IMR-90 (cell line): Measurements from ENCODE around the gene CNTNAP1. TPM values are rescaled to one million over a fixed set of nuclear protein-coding genes. Genes with fewer than 3 reads are reported as not detected.

Experiments used
- ATAC-seq: fragments of 200-7000 bp; cut with Tn5 transposase; 2 replicates; pipeline ENCODE4 v1.9.1; 2020; ENCODE audit warnings: low read depth, mild to moderate bottlenecking, moderate library complexity
- BruUV-seq: library from RNA; stranded (reverse); fragments of 400-500 nt; replicated peaks from 2 replicates; lab custom pipeline; 2021; lab: Mats Ljungman, UMichigan
- CTCF ChIA-PET: fragments of 300-600 bp; formaldehyde crosslinking; extraction: SDS; loops from one replicate; lab custom pipeline; 2021; ENCODE audit warnings: antibody characterized with exemption; lab: Yijun Ruan, JAX
- POLR2A ChIA-PET: fragments of 300-600 bp; sonication (Branson Sonifier 250); formaldehyde crosslinking; loops from one replicate; lab custom pipeline; 2022; ENCODE audit warnings: antibody characterized with exemption; ENCODE audit not compliant: unreplicated experiment; lab: Charles Lee
- DNase-seq: peaks from one replicate; pipeline ENCODE4 v3.0.0; 2013
- H2AFZ ChIP-seq: replicated peaks from 2 replicates; pipeline ENCODE3; 2013; ENCODE audit warnings: low read length, mild to moderate bottlenecking; ENCODE audit not compliant: poor library complexity
- H2AK5ac ChIP-seq: 2 replicates; pipeline ENCODE4 v1.6.1; 2013; ENCODE audit warnings: low read depth, low read length, inconsistent platforms
- H2AK9ac ChIP-seq: replicated peaks from 2 replicates; pipeline ENCODE3; 2013; ENCODE audit warnings: mild to moderate bottlenecking, low read depth, low read length, moderate library complexity; ENCODE audit not compliant: poor library complexity
- H2BK120ac ChIP-seq: 2 replicates; pipeline ENCODE4 v1.6.1; 2013; ENCODE audit warnings: low read depth, low read length, inconsistent platforms
- H2BK15ac ChIP-seq: 3 replicates; pipeline ENCODE4 v1.6.1; 2013; ENCODE audit warnings: low read depth, low read length, inconsistent platforms
- H2BK20ac ChIP-seq: 2 replicates; pipeline ENCODE4 v1.6.1; 2013; ENCODE audit warnings: low read depth, mild to moderate bottlenecking, inconsistent platforms, low read length, moderate library complexity
- H2BK5ac ChIP-seq: 2 replicates; pipeline ENCODE4 v1.6.1; 2013; ENCODE audit warnings: mild to moderate bottlenecking, low read depth, low read length, inconsistent platforms; ENCODE audit not compliant: poor library complexity, severe bottlenecking
- H3K14ac ChIP-seq: replicated peaks from 2 replicates; pipeline ENCODE4 v1.6.1; 2013; ENCODE audit warnings: low read depth, low read length, inconsistent platforms
- H3K18ac ChIP-seq: 2 replicates; pipeline ENCODE4 v1.6.1; 2013; ENCODE audit warnings: low read depth, low read length, control low read depth
- H3K23ac ChIP-seq: 2 replicates; pipeline ENCODE4 v1.6.1; 2013; ENCODE audit warnings: low read depth, low read length, inconsistent platforms
- H3K27ac ChIP-seq: 2 replicates; pipeline ENCODE4 v1.5.1; 2013; ENCODE audit warnings: mild to moderate bottlenecking, control low read depth, low read length; ENCODE audit not compliant: insufficient read depth
- H3K27me3 ChIP-seq: 2 replicates; pipeline ENCODE4 v1.6.1; 2013; ENCODE audit warnings: low read length; ENCODE audit not compliant: control insufficient read depth, insufficient read depth
- H3K36me3 ChIP-seq: 2 replicates; pipeline ENCODE4 v1.6.1; 2013; ENCODE audit warnings: low read length, mixed read lengths; ENCODE audit not compliant: control insufficient read depth, insufficient read depth
- H3K4ac ChIP-seq: 2 replicates; pipeline ENCODE4 v1.6.1; 2013; ENCODE audit warnings: low read depth, low read length, inconsistent platforms
- H3K4me1 ChIP-seq: 2 replicates; pipeline ENCODE4 v1.6.1; 2013; ENCODE audit warnings: low read length, mixed read lengths; ENCODE audit not compliant: control insufficient read depth, insufficient read depth
- H3K4me2 ChIP-seq: 2 replicates; pipeline ENCODE4 v1.6.1; 2013; ENCODE audit warnings: low read depth, mild to moderate bottlenecking, control low read depth, low read length, moderate library complexity
- H3K4me3 ChIP-seq: 2 replicates; pipeline ENCODE4 v1.5.1; 2013; ENCODE audit warnings: low read depth, mild to moderate bottlenecking, control low read depth, low read length, moderate library complexity; ENCODE audit not compliant: insufficient read depth
- H3K56ac ChIP-seq: 2 replicates; pipeline ENCODE4 v1.6.1; 2013; ENCODE audit warnings: low read length, inconsistent platforms; ENCODE audit not compliant: insufficient read depth; ENCODE audit errors: extremely low read depth
- H3K79me1 ChIP-seq, 2 experiments: 2 replicates each; pipeline ENCODE4 v1.6.1; 2013; ENCODE audit warnings: low read length in 2 of 2, inconsistent platforms in 1 of 2, low read depth in 1 of 2
- H3K9ac ChIP-seq: 2 replicates; pipeline ENCODE4 v1.6.1; 2013; ENCODE audit warnings: low read depth, low read length, control low read depth
- H3K9me1 ChIP-seq: 2 replicates; pipeline ENCODE4 v1.6.1; 2013; ENCODE audit warnings: low read length, inconsistent platforms; ENCODE audit not compliant: insufficient read depth
- H3K9me3 ChIP-seq: 2 replicates; pipeline ENCODE4 v1.6.1; 2013; ENCODE audit warnings: low read length; ENCODE audit not compliant: control insufficient read depth, insufficient read depth
- H4K20me1 ChIP-seq: 2 replicates; pipeline ENCODE4 v1.6.1; 2013; ENCODE audit warnings: low read length, inconsistent platforms; ENCODE audit not compliant: insufficient read depth
- H4K5ac ChIP-seq: 2 replicates; pipeline ENCODE4 v1.6.1; 2013; ENCODE audit warnings: mild to moderate bottlenecking, low read depth, low read length, control low read depth
- H4K8ac ChIP-seq, 2 experiments: 2 replicates each; pipeline ENCODE4 v1.6.1; 2013; ENCODE audit warnings: low read depth in 2 of 2, low read length in 2 of 2, control low read depth in 1 of 2, inconsistent platforms in 1 of 2
- H4K91ac ChIP-seq: 2 replicates; pipeline ENCODE4 v1.6.1; 2013; ENCODE audit warnings: low read depth, low read length, inconsistent platforms; ENCODE audit not compliant: insufficient read depth
- BHLHE40 ChIP-seq: fragments of 150-350 bp; IDR thresholded peaks from 2 replicates; pipeline ENCODE4 v1.6.1; 2016; ENCODE audit warnings: mild to moderate bottlenecking, low read depth, low read length
- CEBPB ChIP-seq: IDR thresholded peaks from 2 replicates; pipeline ENCODE4 v1.6.1; 2012; ENCODE audit warnings: low read depth, low read length, improper control_type of control experiment
- CHD1 ChIP-seq: IDR thresholded peaks from 2 replicates; pipeline ENCODE4 v1.6.1; 2012; ENCODE audit warnings: low read depth, low read length, improper control_type of control experiment
- FOS ChIP-seq: fragments of 150-350 bp; IDR thresholded peaks from 2 replicates; pipeline ENCODE4 v1.6.1; 2016; ENCODE audit warnings: low read depth, low read length
- MAFK ChIP-seq: IDR thresholded peaks from 2 replicates; pipeline ENCODE4 v1.6.1; 2012; ENCODE audit warnings: low read depth, low read length, improper control_type of control experiment
- MAZ ChIP-seq: IDR thresholded peaks from 2 replicates; pipeline ENCODE4 v1.6.1; 2012; ENCODE audit warnings: low read depth, mild to moderate bottlenecking, low read length, improper control_type of control experiment, moderate library complexity, borderline replicate concordance
- MXI1 ChIP-seq: IDR thresholded peaks from 2 replicates; pipeline ENCODE4 v1.6.1; 2012; ENCODE audit warnings: low read depth, mild to moderate bottlenecking, low read length, moderate library complexity, borderline replicate concordance
- NFE2L2 ChIP-seq: fragments of 150-350 bp; IDR thresholded peaks from 2 replicates; pipeline ENCODE4 v1.6.1; 2016; ENCODE audit warnings: low read depth, mild to moderate bottlenecking, low read length
- RAD21 ChIP-seq: IDR thresholded peaks from 2 replicates; pipeline ENCODE4 v1.6.1; 2012; ENCODE audit warnings: low read length, improper control_type of control experiment
- RCOR1 ChIP-seq: IDR thresholded peaks from 2 replicates; pipeline ENCODE4 v1.6.1; 2012; ENCODE audit warnings: mild to moderate bottlenecking, low read length, improper control_type of control experiment; ENCODE audit not compliant: insufficient replicate concordance
- RFX5 ChIP-seq: IDR thresholded peaks from 2 replicates; pipeline ENCODE4 v1.8.0; 2012; ENCODE audit warnings: low read depth, mild to moderate bottlenecking, low read length, moderate library complexity
- USF2 ChIP-seq: fragments of 150-350 bp; IDR thresholded peaks from 2 replicates; pipeline ENCODE4 v1.6.1; 2017; ENCODE audit warnings: mild to moderate bottlenecking, antibody characterized with exemption, low read length, low read depth
- WGBS, 2 experiments: methylation state at CpG; one replicate each; pipeline versions ENCODE4 v1.1.5 to v1.1.7; 2013; ENCODE audit warnings: missing lambda C conversion rate in 2 of 2; ENCODE audit not compliant: insufficient read length in 1 of 2; ENCODE audit errors: extremely low coverage in 2 of 2; 5-methylcytosine and 5-hydroxymethylcytosine counted together
- dilution Hi-C: fragments of 300-500 bp; cut with HindIII; formaldehyde crosslinking; loops from one replicate; pipeline ENCODE4 v1.14.3; 2018; ENCODE audit warnings: low sequenced_read_pairs; ENCODE audit not compliant: unreplicated experiment
- in situ Hi-C: fragments of 300-500 bp; cut with MboI; formaldehyde crosslinking; loops from 3 replicates; pipeline ENCODE4 v1.14.3; 2019; ENCODE audit warnings: low sequenced_read_pairs, inconsistent platforms, mixed read lengths
- intact Hi-C: fragments of 100-400 bp; cut with micrococcal nuclease; formaldehyde crosslinking; loops from 2 replicates; pipeline ENCODE4 v1.10.0; 2022
- polyA plus RNA-seq, 3 experiments: library from polyadenylated mRNA; depleted of rRNA; stranded (reverse); fragments of >200 nt; gene quantifications; 2 replicates each; pipeline ENCODE4 v1.2.3, GENCODE V29; 2012; ENCODE audit warnings: low replicate concordance in 1 of 3
- total RNA-seq: library from RNA; depleted of rRNA; stranded (reverse); fragments of >200 nt; gene quantifications from 2 replicates; pipeline ENCODE4 v1.2.3, GENCODE V29; 2012
- TF ChIP-seq, protein P1 (sequence below): fragments of 150-350 bp; IDR thresholded peaks from 2 replicates; pipeline ENCODE4 v1.6.1; 2016; ENCODE audit warnings: low read depth, mild to moderate bottlenecking, low read length, moderate library complexity, borderline replicate concordance
- TF ChIP-seq, protein P2 (sequence below): conservative IDR thresholded peaks from 2 replicates; pipeline ENCODE4 v1.5.1; 2012; ENCODE audit warnings: mild to moderate bottlenecking, low read depth, low read length, improper control_type of control experiment

The CNTNAP1 gene
- total and polyA plus RNA-seq, 2 of the 4 experiments (the other 2 are of a cell fraction), result 12.2 to 72.2 TPM

GRCh38 chr17:42748908-42749798 is 66.8 kb downstream of the CNTNAP1 start:
- Histone ChIP-seq H2BK20ac (no peak overlapping the region), H2BK120ac (no peak overlapping the region), H3K23ac (0 out of 2 replicates have a peak overlapping the region, but pooled peaks have one; percentile 51), H3K4me2 (no peak overlapping the region), H3K9me1 (peaks cover 4% of the 10 kb centered on the region; the same call in 1 of the 2 replicates), H4K5ac (no peak overlapping the region), H3K27ac (no peak overlapping the region), H2AFZ (no peak overlapping the region), H2AK5ac (no peak overlapping the region), H3K4me1 (peaks cover 5% of the 10 kb centered on the region; the same call in 1 of the 2 replicates), H3K27me3 (peaks cover 27% of the 10 kb centered on the region), H3K79me1 (peaks cover under 1 to 3% of the 10 kb centered on the region in 2 experiments; a peak in 3 of 4 replicates), H3K56ac (no peak overlapping the region), H2BK5ac (no peak overlapping the region), H3K9me3 (no peaks in the 10 kb centered on the region), H2AK9ac (peak overlapping the region; percentile 18), H3K36me3 (no peaks in the 10 kb centered on the region), H2BK15ac (no peak overlapping the region), H3K14ac (no peak overlapping the region), H4K91ac (no peak overlapping the region), H3K4me3 (no peak overlapping the region), H3K9ac (no peak overlapping the region), H4K20me1 (no peaks in the 10 kb centered on the region), H3K18ac (no peak overlapping the region), H4K8ac (no peak overlapping the region), H3K4ac (no peak overlapping the region)
- DNase-seq, result no peak
- TF ChIP-seq FOS (no peak), BHLHE40 (no peak), RAD21 (no peak), RCOR1 (no peak), CEBPB (no peak), MXI1 (no peak), NFE2L2 (no peak), MAFK (no peak), CHD1 (no peak), MAZ (no peak), RFX5 (no peak), USF2 (no peak)
- TF ChIP-seq, protein P1, sequence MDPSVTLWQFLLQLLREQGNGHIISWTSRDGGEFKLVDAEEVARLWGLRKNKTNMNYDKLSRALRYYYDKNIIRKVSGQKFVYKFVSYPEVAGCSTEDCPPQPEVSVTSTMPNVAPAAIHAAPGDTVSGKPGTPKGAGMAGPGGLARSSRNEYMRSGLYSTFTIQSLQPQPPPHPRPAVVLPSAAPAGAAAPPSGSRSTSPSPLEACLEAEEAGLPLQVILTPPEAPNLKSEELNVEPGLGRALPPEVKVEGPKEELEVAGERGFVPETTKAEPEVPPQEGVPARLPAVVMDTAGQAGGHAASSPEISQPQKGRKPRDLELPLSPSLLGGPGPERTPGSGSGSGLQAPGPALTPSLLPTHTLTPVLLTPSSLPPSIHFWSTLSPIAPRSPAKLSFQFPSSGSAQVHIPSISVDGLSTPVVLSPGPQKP, result no peak
- TF ChIP-seq, protein P2, sequence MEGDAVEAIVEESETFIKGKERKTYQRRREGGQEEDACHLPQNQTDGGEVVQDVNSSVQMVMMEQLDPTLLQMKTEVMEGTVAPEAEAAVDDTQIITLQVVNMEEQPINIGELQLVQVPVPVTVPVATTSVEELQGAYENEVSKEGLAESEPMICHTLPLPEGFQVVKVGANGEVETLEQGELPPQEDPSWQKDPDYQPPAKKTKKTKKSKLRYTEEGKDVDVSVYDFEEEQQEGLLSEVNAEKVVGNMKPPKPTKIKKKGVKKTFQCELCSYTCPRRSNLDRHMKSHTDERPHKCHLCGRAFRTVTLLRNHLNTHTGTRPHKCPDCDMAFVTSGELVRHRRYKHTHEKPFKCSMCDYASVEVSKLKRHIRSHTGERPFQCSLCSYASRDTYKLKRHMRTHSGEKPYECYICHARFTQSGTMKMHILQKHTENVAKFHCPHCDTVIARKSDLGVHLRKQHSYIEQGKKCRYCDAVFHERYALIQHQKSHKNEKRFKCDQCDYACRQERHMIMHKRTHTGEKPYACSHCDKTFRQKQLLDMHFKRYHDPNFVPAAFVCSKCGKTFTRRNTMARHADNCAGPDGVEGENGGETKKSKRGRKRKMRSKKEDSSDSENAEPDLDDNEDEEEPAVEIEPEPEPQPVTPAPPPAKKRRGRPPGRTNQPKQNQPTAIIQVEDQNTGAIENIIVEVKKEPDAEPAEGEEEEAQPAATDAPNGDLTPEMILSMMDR, result no peak
- intact Hi-C loops, result no loop called here
- no TSS peak for BruUV-seq
- ATAC-seq, result no peak
- POLR2A ChIA-PET, result no interaction called here
- dilution Hi-C loops, result no loop called here
- WGBS, 2 experiments, result 43% methylated on average over 4 of the region's 11 CpGs; no CpG with 5 or more reads in 1 of the 2 experiments
- in situ Hi-C loops, result no loop called here
- CTCF ChIA-PET, result interaction anchor here (1.3 to 2.9 kb wide), 2 partner anchors 11 to 14 kb away, joined by 6 to 12 read pairs; partner anchors contain the start of gene RAMP2
